Stomach (tissue), 9 donors: ENCODE data around the gene DSE. TPM values are rescaled to one million over a fixed set of nuclear protein-coding genes. Genes with fewer than 3 reads are reported as not detected.

Source experiments
- DNase-seq, 2 donors: peaks; one replicate each; pipeline versions ENCODE4 v3.0.0 to v3.0.0-alpha.2; 2013 to 2019
- H3K27ac ChIP-seq, 5 donors: fragments of 200-600 bp in 4 of 5; sonication (generic) in 4 of 5; one replicate each; pipeline ENCODE4 v1.5.1; 2013 to 2019; ENCODE audit warnings: mild to moderate bottlenecking in 1 of 5, moderate library complexity in 1 of 5
- H3K27me3 ChIP-seq, 3 donors: fragments of 200-600 bp; sonication (generic); one replicate each; pipeline ENCODE4 v1.5.1; 2017 to 2019; ENCODE audit warnings: mixed run types in 1 of 3
- H3K36me3 ChIP-seq, 4 donors: fragments of 200-600 bp; sonication (generic); 1 replicate in 3 of 4; 2 replicates in 1 of 4; pipeline ENCODE4 v1.5.1; 2016 to 2019
- H3K4me1 ChIP-seq, 4 donors: fragments of 200-600 bp; sonication (generic); one replicate each; pipeline ENCODE4 v1.5.1; 2016 to 2019
- H3K4me3 ChIP-seq, 4 donors: fragments of 200-600 bp; sonication (generic) in 3 of 4; one replicate each; pipeline ENCODE4 v1.5.1; 2016 to 2019; ENCODE audit warnings: mild to moderate bottlenecking in 1 of 4
- H3K9me3 ChIP-seq, 4 donors: fragments of 200-600 bp; sonication (generic); one replicate each; pipeline ENCODE4 v1.5.1; 2016 to 2019
- CTCF ChIP-seq, 7 experiments: fragments of 450-650 bp in 4 of 7; fragments of 200-600 bp in 3 of 7; sonication (generic) in 3 of 7; IDR thresholded peaks; one replicate each; pipeline ENCODE4 v1.5.1; 2016 to 2019; ENCODE audit warnings: antibody characterized with exemption in 7 of 7, control low read depth in 2 of 7, mild to moderate bottlenecking in 1 of 7
- EP300 ChIP-seq: sonication (generic); formaldehyde crosslinking; IDR thresholded peaks from one replicate; pipeline ENCODE4 v1.6.1; 2017; ENCODE audit warnings: antibody characterized with exemption
- POLR2A ChIP-seq, 4 donors: fragments of 450-650 bp; IDR thresholded peaks; one replicate each; pipeline ENCODE4 v1.6.1; 2016; ENCODE audit warnings: antibody characterized with exemption in 4 of 4, control low read depth in 2 of 4, mild to moderate bottlenecking in 1 of 4, moderate library complexity in 1 of 4
- POLR2AphosphoS5 ChIP-seq, 3 donors: sonication (generic); formaldehyde crosslinking; IDR thresholded peaks; one replicate each; pipeline ENCODE4 v1.6.1; 2016; ENCODE audit warnings: antibody characterized with exemption in 3 of 3
- WGBS, 5 donors: extraction: QIAGEN DNeasy Blood & Tissue Kit in 3 of 5; methylation state at CpG; one replicate each; pipeline versions ENCODE4 v1.1.5 to v1.1.7; 2013 to 2018; 5-methylcytosine and 5-hydroxymethylcytosine counted together
- intact Hi-C: fragments of 100-400 bp; cut with DNase I; formaldehyde crosslinking; loops from one replicate; pipeline ENCODE4 v1.15.1; 2023; ENCODE audit warnings: low total_unique reads
- polyA plus RNA-seq, 3 donors: library from polyadenylated mRNA; stranded (reverse); fragments of 200-250 nt; gene quantifications; one replicate each; pipeline ENCODE4 v1.2.3, GENCODE V29; 2013
- total RNA-seq, 5 donors: library from RNA; depleted of rRNA; stranded (reverse); fragments of >200 nt; gene quantifications; one replicate each; pipeline versions ENCODE4 v1.1.0 to v1.2.3, GENCODE V29; 2014 to 2016
- donor health status: healthy with polysubstance abuse.
- donor health status: Bipolar disorder and iron deficiency.
- donor health status: healthy.

DSE gene
- total and polyA plus RNA-seq, 8 donors, result 3.8 to 39.8 (median 12.5) TPM

- Histone ChIP-seq H3K36me3 (no peaks in the 10 kb centered on the region), H3K9me3 (no peaks in the 10 kb centered on the region), H3K27ac (peak overlapping the region in 3 of 5 donors; percentile 17 to 41 (median 33)), H3K4me3 (no peak overlapping the region), H3K27me3 (no peaks in the 10 kb centered on the region), H3K4me1 (peaks cover 0 to 49% (median 12%) of the 10 kb centered on the region in 4 donors)
- intact Hi-C loops, result no loop called here
- no peak for TF ChIP-seq POLR2A (IDR thresholded peaks at IDR 0.05)
- TF ChIP-seq EP300, result no peak
- TF ChIP-seq POLR2AphosphoS5 (IDR thresholded peaks at IDR 0.05), result no peak
- no peak for TF ChIP-seq CTCF (IDR thresholded peaks at IDR 0.05)
- no peak for DNase-seq
These were observed 15.2 kb downstream of the DSE start for GRCh38 chr6:116385921-116386320.

GRCh38 chr6:116386581-116387299 is 16.0 kb downstream of the DSE start:
- no peak for TF ChIP-seq EP300
- no peak for TF ChIP-seq POLR2AphosphoS5 (IDR thresholded peaks at IDR 0.05)
- no peak for TF ChIP-seq POLR2A (IDR thresholded peaks at IDR 0.05)
- TF ChIP-seq CTCF (IDR thresholded peaks at IDR 0.05), result no peak
- peak overlapping the region in 4 of 5 donors; percentile 3 to 41 (median 25) for H3K27ac ChIP-seq
- H3K36me3 ChIP-seq, result no peaks in the 10 kb centered on the region
- no peak for DNase-seq
- H3K9me3 ChIP-seq, result no peaks in the 10 kb centered on the region
- H3K27me3 ChIP-seq, result no peaks in the 10 kb centered on the region
- intact Hi-C loops, result no loop called here
- H3K4me3 ChIP-seq, result no peak overlapping the region
- 36 to 50% (median 40%) methylated on average over 4 of the region's 4 CpGs for WGBS, 5 donors
- H3K4me1 ChIP-seq, result peaks cover 0 to 48% (median 12%) of the 10 kb centered on the region in 4 donors

GRCh38 chr6:116387374-116387773 is 16.6 kb downstream of the DSE start:
- DNase-seq, result no peak
- no peak for TF ChIP-seq EP300
- no peak for TF ChIP-seq CTCF (IDR thresholded peaks at IDR 0.05)
- no peak for TF ChIP-seq POLR2AphosphoS5 (IDR thresholded peaks at IDR 0.05)
- TF ChIP-seq POLR2A (IDR thresholded peaks at IDR 0.05), result no peak
- intact Hi-C loops, result no loop called here
- Histone ChIP-seq H3K4me3 (no peak overlapping the region), H3K9me3 (no peaks in the 10 kb centered on the region), H3K4me1 (peaks cover 4 to 54% (median 13%) of the 10 kb centered on the region in 4 donors), H3K36me3 (no peaks in the 10 kb centered on the region), H3K27ac (peak overlapping the region in 2 of 5 donors; percentile 33 to 41), H3K27me3 (no peaks in the 10 kb centered on the region)
- WGBS, 5 donors, result 64 to 73% (median 71%) methylated on average over 3 of the region's 3 CpGs

GRCh38 chr6:116388924-116389323 is 18.2 kb downstream of the DSE start:
- 53 to 70% (median 67%) methylated on average over 3 of the region's 3 CpGs for WGBS, 5 donors
- H3K27ac ChIP-seq, result peak overlapping the region in 2 of 5 donors; percentile 1 to 15

More at GRCh38 chr6:116388924-116389323, 18.2 kb downstream of the DSE start:
- Histone ChIP-seq H3K9me3 (no peaks in the 10 kb centered on the region), H3K27me3 (no peaks in the 10 kb centered on the region), H3K4me1 (peaks cover 4 to 56% (median 19%) of the 10 kb centered on the region in 4 donors), H3K36me3 (no peaks in the 10 kb centered on the region), H3K4me3 (no peak overlapping the region)
- intact Hi-C loops, result no loop called here
- no peak for DNase-seq
- TF ChIP-seq POLR2A (IDR thresholded peaks at IDR 0.05) (no peak), EP300 (no peak), CTCF (IDR thresholded peaks at IDR 0.05) (no peak), POLR2AphosphoS5 (IDR thresholded peaks at IDR 0.05) (no peak)
